ENCODE results near the gene DLEC1.

DNA sequence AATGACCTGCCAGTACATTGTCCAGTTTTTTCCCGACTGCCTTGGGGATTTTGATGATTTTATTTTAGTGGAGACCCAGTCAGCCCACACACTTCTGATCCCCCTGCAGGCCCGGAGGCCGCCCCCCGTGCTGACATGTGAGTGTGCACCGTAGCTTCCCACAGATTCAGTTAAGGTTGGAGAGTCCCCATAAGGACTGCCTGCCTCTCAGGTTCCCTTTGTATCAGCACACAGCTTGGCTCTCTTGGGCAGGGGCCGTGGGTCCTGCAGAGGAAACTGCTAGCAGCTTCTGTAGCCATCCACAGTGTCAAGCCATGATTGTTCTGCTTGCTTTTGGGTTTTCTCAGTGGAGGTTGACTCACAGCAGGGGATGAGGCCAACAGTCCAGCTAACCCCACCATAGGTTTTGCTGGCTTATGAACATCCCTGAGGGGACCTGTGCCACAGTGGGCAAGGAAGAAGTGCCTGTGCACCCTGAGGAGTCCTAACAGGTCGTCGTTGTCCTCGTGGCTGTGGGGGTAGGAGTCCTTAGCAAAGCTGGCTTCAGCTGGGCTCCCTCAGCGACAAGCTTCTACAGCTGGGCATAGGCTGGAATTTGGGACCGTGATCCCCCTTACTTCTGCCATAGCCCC, 46.4 kb downstream of the DLEC1 start:
- TF ChIP-seq, protein P1, sequence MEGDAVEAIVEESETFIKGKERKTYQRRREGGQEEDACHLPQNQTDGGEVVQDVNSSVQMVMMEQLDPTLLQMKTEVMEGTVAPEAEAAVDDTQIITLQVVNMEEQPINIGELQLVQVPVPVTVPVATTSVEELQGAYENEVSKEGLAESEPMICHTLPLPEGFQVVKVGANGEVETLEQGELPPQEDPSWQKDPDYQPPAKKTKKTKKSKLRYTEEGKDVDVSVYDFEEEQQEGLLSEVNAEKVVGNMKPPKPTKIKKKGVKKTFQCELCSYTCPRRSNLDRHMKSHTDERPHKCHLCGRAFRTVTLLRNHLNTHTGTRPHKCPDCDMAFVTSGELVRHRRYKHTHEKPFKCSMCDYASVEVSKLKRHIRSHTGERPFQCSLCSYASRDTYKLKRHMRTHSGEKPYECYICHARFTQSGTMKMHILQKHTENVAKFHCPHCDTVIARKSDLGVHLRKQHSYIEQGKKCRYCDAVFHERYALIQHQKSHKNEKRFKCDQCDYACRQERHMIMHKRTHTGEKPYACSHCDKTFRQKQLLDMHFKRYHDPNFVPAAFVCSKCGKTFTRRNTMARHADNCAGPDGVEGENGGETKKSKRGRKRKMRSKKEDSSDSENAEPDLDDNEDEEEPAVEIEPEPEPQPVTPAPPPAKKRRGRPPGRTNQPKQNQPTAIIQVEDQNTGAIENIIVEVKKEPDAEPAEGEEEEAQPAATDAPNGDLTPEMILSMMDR (conservative IDR thresholded peaks at IDR 0.05; ENCODE audit: low read depth, low read length) = no peak
- TF ChIP-seq MAZ (IDR thresholded peaks at IDR 0.05; ENCODE audit: borderline replicate concordance, low read depth, low read length) (no peak), POLR2A (IDR thresholded peaks at IDR 0.05; ENCODE audit: low read depth, low read length) (no peak), CEBPB (IDR thresholded peaks at IDR 0.05; ENCODE audit: low read depth, low read length) (no peak), RFX5 (IDR thresholded peaks at IDR 0.05; ENCODE audit: low read depth, low read length) (no peak), FOS (IDR thresholded peaks at IDR 0.05; ENCODE audit: low read depth, low read length) (no peak), CHD1 (IDR thresholded peaks at IDR 0.05; ENCODE audit: low read depth, low read length) (no peak), BHLHE40 (IDR thresholded peaks at IDR 0.05; ENCODE audit: low read depth, low read length) (no peak), RAD21 (IDR thresholded peaks at IDR 0.05; ENCODE audit: low read length) (no peak)
- TF ChIP-seq, protein P2, sequence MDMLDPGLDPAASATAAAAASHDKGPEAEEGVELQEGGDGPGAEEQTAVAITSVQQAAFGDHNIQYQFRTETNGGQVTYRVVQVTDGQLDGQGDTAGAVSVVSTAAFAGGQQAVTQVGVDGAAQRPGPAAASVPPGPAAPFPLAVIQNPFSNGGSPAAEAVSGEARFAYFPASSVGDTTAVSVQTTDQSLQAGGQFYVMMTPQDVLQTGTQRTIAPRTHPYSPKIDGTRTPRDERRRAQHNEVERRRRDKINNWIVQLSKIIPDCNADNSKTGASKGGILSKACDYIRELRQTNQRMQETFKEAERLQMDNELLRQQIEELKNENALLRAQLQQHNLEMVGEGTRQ (IDR thresholded peaks at IDR 0.05; ENCODE audit: low read depth, low read length) = no peak
